Measurements from ENCODE around the gene GTF3C4.

DNA sequence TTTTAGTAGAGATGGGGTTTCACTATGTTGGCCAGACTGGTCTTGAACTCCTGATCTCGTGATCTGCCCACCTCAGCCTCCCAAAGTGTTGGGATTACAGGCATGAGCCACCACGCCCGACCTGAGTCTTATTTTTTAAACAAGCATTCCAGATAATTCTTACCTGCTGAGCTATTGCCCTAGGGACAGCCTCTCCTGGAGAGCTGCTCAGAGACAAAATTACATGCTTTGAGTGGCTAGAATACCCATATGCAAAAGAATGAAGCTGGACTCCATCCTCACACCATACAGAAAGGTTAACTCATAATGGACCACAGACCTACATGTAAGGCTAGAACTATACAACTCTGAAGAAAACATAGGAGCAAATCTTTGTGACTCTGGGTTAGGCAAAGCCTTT is 41.6 kb downstream of the GTF3C4 start:
- TF ChIP-seq, protein P1, sequence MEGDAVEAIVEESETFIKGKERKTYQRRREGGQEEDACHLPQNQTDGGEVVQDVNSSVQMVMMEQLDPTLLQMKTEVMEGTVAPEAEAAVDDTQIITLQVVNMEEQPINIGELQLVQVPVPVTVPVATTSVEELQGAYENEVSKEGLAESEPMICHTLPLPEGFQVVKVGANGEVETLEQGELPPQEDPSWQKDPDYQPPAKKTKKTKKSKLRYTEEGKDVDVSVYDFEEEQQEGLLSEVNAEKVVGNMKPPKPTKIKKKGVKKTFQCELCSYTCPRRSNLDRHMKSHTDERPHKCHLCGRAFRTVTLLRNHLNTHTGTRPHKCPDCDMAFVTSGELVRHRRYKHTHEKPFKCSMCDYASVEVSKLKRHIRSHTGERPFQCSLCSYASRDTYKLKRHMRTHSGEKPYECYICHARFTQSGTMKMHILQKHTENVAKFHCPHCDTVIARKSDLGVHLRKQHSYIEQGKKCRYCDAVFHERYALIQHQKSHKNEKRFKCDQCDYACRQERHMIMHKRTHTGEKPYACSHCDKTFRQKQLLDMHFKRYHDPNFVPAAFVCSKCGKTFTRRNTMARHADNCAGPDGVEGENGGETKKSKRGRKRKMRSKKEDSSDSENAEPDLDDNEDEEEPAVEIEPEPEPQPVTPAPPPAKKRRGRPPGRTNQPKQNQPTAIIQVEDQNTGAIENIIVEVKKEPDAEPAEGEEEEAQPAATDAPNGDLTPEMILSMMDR (IDR thresholded peaks at IDR 0.05), result no peak
- TF ChIP-seq EP300 (IDR thresholded peaks at IDR 0.05), result no peak
- no peak for TF ChIP-seq POLR2AphosphoS5 (IDR thresholded peaks at IDR 0.05)
- no peak for TF ChIP-seq POLR2A (IDR thresholded peaks at IDR 0.05)
